DOHH2 (cell line): ENCODE measurements around the gene FAM174C.

Source experiments
- H3F3A ChIP-seq: fragments of 200-600 bp; sonication (generic), shearing (Covaris generic); 2 replicates; pipeline ENCODE4 v1.6.0; 2016; ENCODE audit warnings: antibody characterized with exemption, mild to moderate bottlenecking; ENCODE audit not compliant: control insufficient read depth, insufficient read depth
- H3K27ac ChIP-seq: fragments of 200-600 bp; sonication (generic); 2 replicates; pipeline ENCODE4 v1.5.1; 2014; ENCODE audit warnings: low read depth, mild to moderate bottlenecking, low read length, moderate library complexity
- H3K27me3 ChIP-seq: fragments of 200-600 bp; sonication (generic); 2 replicates; pipeline ENCODE4 v1.6.1; 2014; ENCODE audit warnings: mild to moderate bottlenecking, low read length, mixed read lengths; ENCODE audit not compliant: control insufficient read depth
- H3K36me3 ChIP-seq: fragments of 200-600 bp; sonication (generic); 2 replicates; pipeline ENCODE4 v1.6.1; 2014; ENCODE audit warnings: mild to moderate bottlenecking, low read length, moderate library complexity, mixed read lengths; ENCODE audit not compliant: control insufficient read depth
- H3K4me1 ChIP-seq: fragments of 200-600 bp; sonication (generic); 2 replicates; pipeline ENCODE4 v1.6.1; 2014; ENCODE audit warnings: mild to moderate bottlenecking, low read length, mixed read lengths; ENCODE audit not compliant: control insufficient read depth
- H3K4me2 ChIP-seq: fragments of 200-600 bp; sonication (generic); 2 replicates; pipeline ENCODE4 v1.6.0; 2014; ENCODE audit warnings: mild to moderate bottlenecking, low read length, moderate library complexity
- H3K4me3 ChIP-seq: fragments of 200-600 bp; sonication (generic); 2 replicates; pipeline ENCODE4 v1.5.1; 2014; ENCODE audit warnings: mild to moderate bottlenecking, low read length, mixed read lengths
- H3K79me2 ChIP-seq: fragments of 200-600 bp; sonication (generic); 2 replicates; pipeline ENCODE4 v1.6.1; 2014; ENCODE audit warnings: mild to moderate bottlenecking, low read length, mixed read lengths; ENCODE audit not compliant: control insufficient read depth
- H3K9me2 ChIP-seq: fragments of 200-600 bp; sonication (generic); replicated peaks from 2 replicates; pipeline ENCODE4 v1.6.1; 2014; ENCODE audit warnings: mild to moderate bottlenecking, low read length, mixed read lengths; ENCODE audit not compliant: control insufficient read depth
- H3K9me3 ChIP-seq: fragments of 200-600 bp; sonication (generic); 2 replicates; pipeline ENCODE4 v1.6.1; 2014; ENCODE audit warnings: antibody characterized with exemption, low read length, mixed read lengths; ENCODE audit not compliant: control insufficient read depth, insufficient read depth
- H4K20me1 ChIP-seq: fragments of 200-600 bp; sonication (generic); 2 replicates; pipeline ENCODE4 v1.6.0; 2014; ENCODE audit warnings: low read depth, mild to moderate bottlenecking, antibody characterized with exemption, low read length, moderate library complexity; ENCODE audit not compliant: control insufficient read depth, insufficient read depth
- EZH2phosphoT487 ChIP-seq: fragments of 200-600 bp; sonication (generic); IDR thresholded peaks from 2 replicates; pipeline ENCODE4 v1.6.1; 2017; ENCODE audit warnings: borderline replicate concordance, mild to moderate bottlenecking, antibody characterized with exemption, low read length, moderate library complexity, mixed read lengths
- TF ChIP-seq, protein P1 (sequence below): fragments of 200-600 bp; sonication (generic); IDR thresholded peaks from one replicate; pipeline ENCODE4 v1.5.1; 2014; ENCODE audit warnings: antibody characterized with exemption, mild to moderate bottlenecking, low read depth, low read length; ENCODE audit not compliant: poor library complexity, severe bottlenecking

Gene FAM174C

DNA sequence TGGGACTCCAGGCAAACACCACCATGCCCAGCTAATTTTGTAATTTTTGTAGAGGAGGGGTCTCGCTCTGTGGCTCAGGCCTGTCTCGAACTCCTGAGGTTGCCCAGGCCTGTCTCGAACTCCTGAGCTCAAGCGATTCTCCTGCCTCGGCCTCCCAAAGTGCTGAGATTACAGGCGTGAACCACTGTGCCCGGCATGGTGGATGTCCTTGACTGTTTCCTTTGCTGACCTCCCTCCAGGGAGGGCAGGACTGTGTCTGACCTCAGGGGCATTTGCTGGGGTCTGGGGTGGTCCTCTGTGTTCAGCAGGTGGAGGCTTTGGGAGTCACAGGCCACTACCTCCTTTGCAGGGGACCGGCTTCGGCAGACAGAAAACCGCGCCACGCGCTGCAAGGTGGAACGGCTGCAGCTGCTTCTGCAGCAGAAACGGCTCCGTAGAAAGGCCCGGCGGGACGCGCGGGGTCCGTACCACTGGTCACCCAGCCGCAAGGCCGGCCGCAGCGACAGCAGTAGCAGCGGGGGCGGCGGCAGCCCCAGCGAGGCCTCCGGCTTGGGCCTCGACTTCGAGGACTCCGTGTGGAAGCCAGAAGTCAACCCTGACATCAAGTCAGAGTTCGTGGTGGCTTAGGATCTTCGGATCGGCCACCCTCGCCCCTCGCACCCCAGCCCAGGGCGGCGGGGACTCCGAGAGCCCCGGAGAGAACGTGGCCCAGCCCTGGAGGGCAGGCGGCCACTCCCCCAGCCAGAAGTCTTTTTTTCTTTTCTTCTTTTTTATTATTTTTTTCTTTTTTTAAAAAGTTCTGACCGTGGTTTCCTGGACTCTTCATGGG lies 18.5 kb upstream of the FAM174C start:
- H3K9me3 ChIP-seq = no peaks in the 10 kb centered on the region
- peaks cover 61% of the 10 kb centered on the region for H3K79me2 ChIP-seq
- H3K4me3 ChIP-seq = no peak overlapping the region
- H4K20me1 ChIP-seq = peaks cover 11% of the 10 kb centered on the region; the same call in 1 of the 2 replicates
- H3F3A ChIP-seq = peaks cover 40% of the 10 kb centered on the region
- peak overlapping the region; percentile 98 for H3K4me2 ChIP-seq
- H3K4me1 ChIP-seq = peaks cover 85% of the 10 kb centered on the region
- no peaks in the 10 kb centered on the region for H3K27me3 ChIP-seq
- H3K36me3 ChIP-seq = peaks cover 72% of the 10 kb centered on the region
- H3K27ac ChIP-seq = peak overlapping the region; percentile 85
- H3K9me2 ChIP-seq = no peaks in the 10 kb centered on the region
- no peak for TF ChIP-seq EZH2phosphoT487
- TF ChIP-seq, protein P1, sequence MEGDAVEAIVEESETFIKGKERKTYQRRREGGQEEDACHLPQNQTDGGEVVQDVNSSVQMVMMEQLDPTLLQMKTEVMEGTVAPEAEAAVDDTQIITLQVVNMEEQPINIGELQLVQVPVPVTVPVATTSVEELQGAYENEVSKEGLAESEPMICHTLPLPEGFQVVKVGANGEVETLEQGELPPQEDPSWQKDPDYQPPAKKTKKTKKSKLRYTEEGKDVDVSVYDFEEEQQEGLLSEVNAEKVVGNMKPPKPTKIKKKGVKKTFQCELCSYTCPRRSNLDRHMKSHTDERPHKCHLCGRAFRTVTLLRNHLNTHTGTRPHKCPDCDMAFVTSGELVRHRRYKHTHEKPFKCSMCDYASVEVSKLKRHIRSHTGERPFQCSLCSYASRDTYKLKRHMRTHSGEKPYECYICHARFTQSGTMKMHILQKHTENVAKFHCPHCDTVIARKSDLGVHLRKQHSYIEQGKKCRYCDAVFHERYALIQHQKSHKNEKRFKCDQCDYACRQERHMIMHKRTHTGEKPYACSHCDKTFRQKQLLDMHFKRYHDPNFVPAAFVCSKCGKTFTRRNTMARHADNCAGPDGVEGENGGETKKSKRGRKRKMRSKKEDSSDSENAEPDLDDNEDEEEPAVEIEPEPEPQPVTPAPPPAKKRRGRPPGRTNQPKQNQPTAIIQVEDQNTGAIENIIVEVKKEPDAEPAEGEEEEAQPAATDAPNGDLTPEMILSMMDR = no peak

DNA sequence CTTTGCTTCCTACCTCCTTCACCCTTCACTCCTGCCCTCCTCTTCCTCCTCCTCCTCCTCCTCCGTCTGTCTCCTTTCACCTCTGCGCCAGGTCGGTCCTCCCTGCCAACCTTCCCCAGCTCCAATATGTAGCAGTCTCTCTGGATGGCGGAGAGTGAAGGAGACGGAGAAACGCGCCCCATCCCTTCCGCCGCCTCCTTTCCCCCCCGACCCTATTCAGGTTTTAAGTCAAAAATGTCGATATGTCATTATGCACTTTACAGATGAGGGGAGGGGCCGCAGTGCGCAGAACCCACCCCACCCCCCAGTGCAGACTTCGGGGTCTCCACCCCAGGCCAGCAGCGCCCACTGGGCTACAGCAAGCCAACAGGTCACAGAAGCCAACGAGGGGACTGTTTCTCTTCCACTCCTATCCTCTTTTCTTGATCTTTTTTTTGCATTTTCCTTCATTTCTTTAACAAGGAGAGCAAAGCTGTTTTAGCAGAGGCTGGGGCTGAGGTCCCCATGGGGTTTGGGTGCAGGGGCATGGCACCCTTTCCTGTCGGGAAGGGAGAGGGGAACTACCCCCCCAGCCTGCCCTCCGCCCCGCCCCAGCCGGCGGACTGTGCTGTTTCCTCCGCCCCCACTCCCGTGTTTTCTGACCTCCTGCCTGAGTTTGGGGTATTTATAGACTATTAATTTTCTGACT lies 17.7 kb upstream of the FAM174C start:
- H3K4me1 ChIP-seq = peaks cover 85% of the 10 kb centered on the region
- H3K27ac ChIP-seq = peak overlapping the region; percentile 85
- peaks cover 11% of the 10 kb centered on the region; the same call in 1 of the 2 replicates for H4K20me1 ChIP-seq
- peaks cover 43% of the 10 kb centered on the region for H3F3A ChIP-seq
- peaks cover 61% of the 10 kb centered on the region for H3K79me2 ChIP-seq
- H3K36me3 ChIP-seq = peaks cover 69% of the 10 kb centered on the region
- no peaks in the 10 kb centered on the region for H3K9me2 ChIP-seq
- no peaks in the 10 kb centered on the region for H3K27me3 ChIP-seq
- peak overlapping the region; percentile 98 for H3K4me2 ChIP-seq
- H3K9me3 ChIP-seq = no peaks in the 10 kb centered on the region
- TF ChIP-seq, protein P1 = no peak
- no peak for TF ChIP-seq EZH2phosphoT487
- peak overlapping the region; percentile 48 for H3K4me3 ChIP-seq

DNA sequence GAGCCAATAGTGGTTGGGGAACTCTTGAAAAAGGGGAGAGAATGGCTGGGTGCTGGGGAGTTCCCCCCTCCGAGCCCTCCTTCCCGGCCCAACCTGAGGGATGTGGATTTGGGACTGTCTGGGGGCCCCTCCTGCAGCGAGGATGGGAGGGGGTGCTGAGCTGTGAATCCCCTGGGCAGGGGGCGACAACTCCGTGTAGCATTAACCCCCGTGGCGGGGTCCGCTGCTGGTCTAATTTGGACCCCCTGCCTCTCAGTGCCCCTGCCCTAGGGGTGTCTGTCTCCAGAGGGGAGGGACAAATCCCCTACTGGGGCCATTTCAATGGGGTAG lies 17.2 kb upstream of the FAM174C start:
- H3K27ac ChIP-seq = peak overlapping the region; percentile 85
- peaks cover 85% of the 10 kb centered on the region for H3K4me1 ChIP-seq
- H3F3A ChIP-seq = peaks cover 48% of the 10 kb centered on the region
- H3K9me2 ChIP-seq = no peaks in the 10 kb centered on the region
- peaks cover 58% of the 10 kb centered on the region for H3K79me2 ChIP-seq
- peak overlapping the region; percentile 98 for H3K4me2 ChIP-seq
- H4K20me1 ChIP-seq = peaks cover 11% of the 10 kb centered on the region; the same call in 1 of the 2 replicates
- peak overlapping the region; percentile 48 for H3K4me3 ChIP-seq
- H3K36me3 ChIP-seq = peaks cover 64% of the 10 kb centered on the region
- no peaks in the 10 kb centered on the region for H3K27me3 ChIP-seq
- TF ChIP-seq, protein P1 = no peak
- no peak for TF ChIP-seq EZH2phosphoT487
- no peaks in the 10 kb centered on the region for H3K9me3 ChIP-seq
